Stimulated activated CD4-positive, alpha-beta T cell treated with anti-CD3 and anti-CD28 coated beads, Interleukin-4, amount 100 ng/mL, for 48 hours (primary cell): ENCODE measurements around the gene MTIF2.
"Not testable (repeated sequence)": the region's sequence is repeated elsewhere in the genome, so short reads cannot be mapped to it uniquely, and the experiment has no call there.

Experiments
- DNase-seq, 2 donors: peaks; one replicate each; pipeline ENCODE4 v3.0.0-alpha.2; 2020; ENCODE audit warnings: low read depth in 2 of 2

MTIF2 gene

GRCh38 chr2:55196526-55196925 lies 72.5 kb downstream of the MTIF2 start:
- no peak for DNase-seq

GRCh38 chr2:55191888-55192287 lies 77.1 kb downstream of the MTIF2 start:
- DNase-seq = not testable (repeated sequence)

GRCh38 chr2:55186837-55187236 lies 82.2 kb downstream of the MTIF2 start:
- not testable (repeated sequence) for DNase-seq
